H1 (cell line): Measurements from ENCODE around the gene OBSL1. TPM values are rescaled to one million over a fixed set of nuclear protein-coding genes. Genes with fewer than 3 reads are reported as not detected.

Experiments used
- CTCF ChIA-PET: fragments of 300-600 bp; sonication (Branson Sonifier 250); formaldehyde crosslinking; loops from one replicate; lab custom pipeline; 2021; ENCODE audit not compliant: partially characterized antibody; lab: Charles Lee
- POLR2A ChIA-PET: fragments of 300-600 bp; sonication (Branson Sonifier 250); formaldehyde crosslinking; loops from one replicate; lab custom pipeline; 2021; ENCODE audit warnings: inconsistent platforms; ENCODE audit not compliant: partially characterized antibody; lab: Charles Lee
- DNase-seq, 2 experiments: peaks; one replicate each; pipeline versions ENCODE4 v3.0.0 to v3.0.0-alpha.2; 2010 to 2022; ENCODE audit warnings: low spot score in 2 of 2, low read depth in 1 of 2, mixed read lengths in 1 of 2
- FAIRE-seq: peaks from 2 replicates; lab custom pipeline; 2011; peaks lifted over from hg19 to GRCh38; lab: Jason Lieb, UNC
- H2AFZ ChIP-seq: 2 replicates; pipeline ENCODE4 v1.8.1; 2012; ENCODE audit warnings: low read length, inconsistent platforms
- H2AK5ac ChIP-seq: 2 replicates; pipeline ENCODE4 v1.6.1; 2013; ENCODE audit warnings: low read depth, low read length
- H2BK120ac ChIP-seq: replicated peaks from 2 replicates; pipeline ENCODE3; 2013; ENCODE audit warnings: low read depth, low read length, inconsistent platforms
- H2BK12ac ChIP-seq: 2 replicates; pipeline ENCODE4 v1.6.1; 2013; ENCODE audit warnings: low read depth, low read length
- H2BK15ac ChIP-seq: 2 replicates; pipeline ENCODE4 v1.6.1; 2013; ENCODE audit warnings: low read length
- H2BK20ac ChIP-seq: 2 replicates; pipeline ENCODE4 v1.6.1; 2013; ENCODE audit warnings: low read length
- H2BK5ac ChIP-seq: 2 replicates; pipeline ENCODE4 v1.6.1; 2013; ENCODE audit warnings: low read depth, low read length
- H3K14ac ChIP-seq: 2 replicates; pipeline ENCODE4 v1.6.1; 2013; ENCODE audit warnings: inconsistent platforms; ENCODE audit not compliant: insufficient read length
- H3K18ac ChIP-seq: 2 replicates; pipeline ENCODE4 v1.6.1; 2013; ENCODE audit warnings: low read length; ENCODE audit errors: extremely low read depth
- H3K23ac ChIP-seq: 2 replicates; pipeline ENCODE4 v1.6.1; 2013; ENCODE audit warnings: inconsistent platforms; ENCODE audit not compliant: insufficient read length
- H3K23me2 ChIP-seq: 2 replicates; pipeline ENCODE4 v1.6.1; 2013; ENCODE audit warnings: low read depth, low read length
- H3K27ac ChIP-seq: 2 replicates; pipeline ENCODE4 v1.6.1; 2011; ENCODE audit warnings: low read depth, low read length, inconsistent platforms
- H3K27me3 ChIP-seq, 4 experiments: replicated peaks in 1 of 4; 1 replicate in 1 of 4; 2 replicates in 3 of 4; pipeline versions ENCODE4 v1.6.1 to v1.8.1; 2011 to 2013; ENCODE audit warnings: low read length in 3 of 4, mild to moderate bottlenecking in 3 of 4, inconsistent platforms in 2 of 4, mixed read lengths in 2 of 4, moderate library complexity in 1 of 4; ENCODE audit not compliant: control insufficient read depth in 3 of 4, insufficient read depth in 3 of 4; ENCODE audit errors: extremely low read depth in 1 of 4
- H3K36me3 ChIP-seq, 4 experiments: 2 replicates each; pipeline versions ENCODE4 v1.6.1 to v1.8.1; 2011 to 2013; ENCODE audit warnings: mild to moderate bottlenecking in 4 of 4, low read length in 3 of 4, moderate library complexity in 2 of 4, control low read depth in 1 of 4, inconsistent platforms in 1 of 4; ENCODE audit not compliant: insufficient read depth in 4 of 4, control insufficient read depth in 2 of 4
- H3K4ac ChIP-seq: replicated peaks from 2 replicates; pipeline ENCODE3; 2013; ENCODE audit warnings: low read length, low read depth, mixed read lengths, inconsistent platforms; ENCODE audit not compliant: insufficient read length
- H3K4me1 ChIP-seq, 4 experiments: replicated peaks in 1 of 4; 1 replicate in 1 of 4; 2 replicates in 3 of 4; pipeline versions ENCODE4 v1.6.1 to v1.8.1; 2011 to 2013; ENCODE audit warnings: low read length in 3 of 4, inconsistent platforms in 2 of 4, mixed read lengths in 1 of 4; ENCODE audit not compliant: insufficient read depth in 4 of 4, control insufficient read depth in 3 of 4
- H3K4me2 ChIP-seq, 2 experiments: 2 replicates each; pipeline versions ENCODE4 v1.6.1 to v1.8.1; 2011 to 2013; ENCODE audit warnings: low read depth in 2 of 2, low read length in 2 of 2, control low read depth in 1 of 2, inconsistent platforms in 1 of 2, mild to moderate bottlenecking in 1 of 2; ENCODE audit not compliant: insufficient read depth in 1 of 2
- H3K4me3 ChIP-seq, 4 experiments: fragments of 200-600, 300-600 bp in 1 of 4; sonication (generic), shearing (Covaris generic), sonication (Bioruptor Twin) in 1 of 4; 2 replicates each; pipeline versions ENCODE4 v1.5.1 to v1.8.1; 2011 to 2016; ENCODE audit warnings: low read length in 4 of 4, low read depth in 3 of 4, control low read depth in 2 of 4, inconsistent platforms in 2 of 4, mild to moderate bottlenecking in 2 of 4, mixed read lengths in 1 of 4, moderate library complexity in 1 of 4; ENCODE audit not compliant: insufficient read depth in 2 of 4; ENCODE audit errors: extremely low read depth in 1 of 4
- H3K56ac ChIP-seq: replicated peaks from 2 replicates; pipeline ENCODE3; 2013; ENCODE audit warnings: low read depth, mild to moderate bottlenecking, mixed read lengths, low read length, inconsistent platforms; ENCODE audit not compliant: insufficient read length
- H3K79me1 ChIP-seq: 2 replicates; pipeline ENCODE4 v1.6.1; 2013; ENCODE audit warnings: low read depth, low read length, control low read depth
- H3K79me2 ChIP-seq, 2 experiments: 2 replicates each; pipeline versions ENCODE4 v1.6.1 to v1.8.1; 2012 to 2013; ENCODE audit warnings: low read length in 2 of 2, mild to moderate bottlenecking in 2 of 2, inconsistent platforms in 1 of 2; ENCODE audit not compliant: insufficient read depth in 2 of 2, control insufficient read depth in 1 of 2
- H3K9ac ChIP-seq, 4 experiments: replicated peaks in 1 of 4; 1 replicate in 1 of 4; 2 replicates in 3 of 4; pipeline versions ENCODE4 v1.6.1 to v1.8.1; 2011 to 2013; ENCODE audit warnings: low read depth in 3 of 4, low read length in 3 of 4, control low read depth in 2 of 4, mild to moderate bottlenecking in 2 of 4, moderate library complexity in 2 of 4, inconsistent platforms in 1 of 4; ENCODE audit errors: extremely low read depth in 1 of 4
- H3K9me3 ChIP-seq, 2 experiments: 2 replicates each; pipeline versions ENCODE4 v1.6.1 to v1.8.1; 2012 to 2013; ENCODE audit warnings: mild to moderate bottlenecking in 2 of 2, moderate library complexity in 2 of 2, control low read depth in 1 of 2, inconsistent platforms in 1 of 2, low read depth in 1 of 2, low read length in 1 of 2, mixed read lengths in 1 of 2; ENCODE audit not compliant: insufficient read depth in 2 of 2
- H4K20me1 ChIP-seq, 2 experiments: replicated peaks in 1 of 2; 2 replicates each; pipeline versions ENCODE3 to v1.8.1; 2011 to 2013; ENCODE audit warnings: inconsistent platforms in 2 of 2, low read length in 2 of 2, mild to moderate bottlenecking in 1 of 2; ENCODE audit not compliant: insufficient read depth in 2 of 2, control insufficient read depth in 1 of 2
- H4K5ac ChIP-seq: 2 replicates; pipeline ENCODE4 v1.6.1; 2013; ENCODE audit warnings: low read length, low read depth, mixed read lengths, inconsistent platforms; ENCODE audit not compliant: insufficient read length
- H4K8ac ChIP-seq: 2 replicates; pipeline ENCODE4 v1.8.0; 2013; ENCODE audit warnings: mild to moderate bottlenecking, moderate library complexity, low read length, inconsistent platforms; ENCODE audit not compliant: insufficient read depth; ENCODE audit errors: extremely low read depth
- H4K91ac ChIP-seq: replicated peaks from 2 replicates; pipeline ENCODE3; 2013; ENCODE audit warnings: low read length, mixed read lengths, inconsistent platforms; ENCODE audit not compliant: insufficient read length
- CBX5 ChIP-seq: fragments of 300-800, 300-1000 bp; sonication (generic); IDR thresholded peaks from 2 replicates; pipeline ENCODE4 v1.7.1; 2016; ENCODE audit warnings: antibody characterized with exemption, low read length, low read depth
- CHD2 ChIP-seq: IDR thresholded peaks from 2 replicates; pipeline ENCODE4 v1.6.1; 2012; ENCODE audit warnings: low read length, improper control_type of control experiment
- CREB1 ChIP-seq: IDR thresholded peaks from 2 replicates; pipeline ENCODE4 v1.6.1; 2012; ENCODE audit warnings: inconsistent platforms
- MAFK ChIP-seq: IDR thresholded peaks from 2 replicates; pipeline ENCODE4 v1.6.1; 2012; ENCODE audit warnings: low read depth, mild to moderate bottlenecking, improper control_type of control experiment, low read length
- POLR2AphosphoS5 ChIP-seq: IDR thresholded peaks from 2 replicates; pipeline ENCODE4 v1.6.1; 2011; ENCODE audit warnings: low read depth, low read length
- RNF2 ChIP-seq: fragments of 200-900, 300-1000 bp; sonication (generic); IDR thresholded peaks from 2 replicates; pipeline ENCODE4 v1.7.1; 2016; ENCODE audit warnings: borderline replicate concordance, low read depth, mild to moderate bottlenecking, antibody characterized with exemption, low read length; ENCODE audit not compliant: poor library complexity, severe bottlenecking; ENCODE audit errors: missing control alignments
- SIRT6 ChIP-seq: IDR thresholded peaks from one replicate; pipeline ENCODE4 v1.7.1; 2012; ENCODE audit warnings: low read length, inconsistent platforms
- TCF12 ChIP-seq: IDR thresholded peaks from 2 replicates; pipeline ENCODE4 v1.6.1; 2011; ENCODE audit warnings: low read depth, mild to moderate bottlenecking, low read length
- WGBS, 2 experiments: shearing (Covaris generic) in 1 of 2; methylation state at CpG; one replicate each; pipeline versions ENCODE4 v1.1.6 to v1.1.7; 2013 to 2015; ENCODE audit warnings: low lambda C conversion rate in 2 of 2, mixed read lengths in 2 of 2, inconsistent platforms in 1 of 2, low coverage in 1 of 2, missing lambda C conversion rate in 1 of 2; ENCODE audit not compliant: insufficient replicate concordance in 2 of 2, insufficient coverage in 1 of 2, insufficient read length in 1 of 2; ENCODE audit errors: extremely low coverage in 1 of 2, missing lambda C conversion rate in 1 of 2; 5-methylcytosine and 5-hydroxymethylcytosine counted together
- polyA plus RNA-seq, 7 experiments: library from polyadenylated mRNA; depleted of rRNA in 3 of 7; stranded (reverse) in 5 of 7; unstranded in 2 of 7; fragments of >200 nt in 5 of 7; fragments of 200-250 nt in 2 of 7; gene quantifications; 1 replicate in 5 of 7; 2 replicates in 1 of 7; 4 replicates in 1 of 7; pipeline versions ENCODE4 v1.2.1 to v1.2.3, GENCODE V29; 2011 to 2013; ENCODE audit warnings: missing spikeins in 2 of 7, mixed read lengths in 2 of 7
- total RNA-seq: library from RNA; stranded (reverse); fragmentation: NEBNext Ultra II Directional; extraction: Animal tissue kit (Norgen Biotek cat#: 25700); gene quantifications from 2 replicates; pipeline ENCODE4 v1.2.1, GENCODE V29; 2021
- TF ChIP-seq, protein P1 (sequence below): IDR thresholded peaks from 2 replicates; pipeline ENCODE4 v1.6.1; 2011; ENCODE audit warnings: low read length, improper control_type of control experiment

The OBSL1 gene
- total and polyA plus RNA-seq, 2 of the 8 experiments (the other 6 are each of a cell fraction or from before 2014, with no cell fraction given), result 116 to 127 TPM

DNA sequence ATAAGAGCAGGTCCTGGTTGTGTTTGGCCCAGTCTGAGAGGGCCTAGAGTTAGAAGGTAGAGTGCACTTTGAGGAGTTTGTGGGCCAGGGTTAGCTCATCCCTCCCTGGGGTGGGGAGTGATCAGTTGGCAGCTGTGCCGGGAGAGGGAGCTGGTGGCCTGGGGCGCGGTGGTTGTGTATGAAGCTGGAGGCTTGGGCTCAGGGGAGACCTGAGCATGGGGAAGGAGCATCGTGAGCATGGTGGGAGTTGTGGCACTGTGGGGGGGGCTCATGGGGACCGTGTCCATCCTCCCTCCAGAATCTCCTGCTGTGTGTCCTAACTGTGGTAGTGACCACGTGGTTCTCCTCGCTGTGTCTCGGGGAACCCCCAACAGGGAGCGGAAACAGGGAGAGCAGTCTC is 40.0 kb upstream of the OBSL1 start:
- peaks cover 0 to 3% of the 10 kb centered on the region in 2 experiments for H4K20me1 ChIP-seq
- FAIRE-seq (no peak), DNase-seq (no peak)
- H4K91ac ChIP-seq, result no peak overlapping the region
- CTCF ChIA-PET, result interaction anchor here (1.2 to 18.7 kb wide), 6 partner anchors 8 to 88 kb away, joined by 3 to 356 read pairs (median 6); partner anchors contain the start of gene SLC4A3
- H2BK5ac ChIP-seq, result no peak overlapping the region; the same call in 1 of the 2 replicates
- no peak overlapping the region for H3K4me3 ChIP-seq
- POLR2A ChIA-PET, result interaction anchor here (0.7 to 2.1 kb wide), 7 partner anchors 8 to 58 kb away, joined by 3 to 6 read pairs (median 3); partner anchors contain the start of genes INHA and OBSL1
- H2BK120ac ChIP-seq, result no peak overlapping the region
- no peak overlapping the region for H3K4ac ChIP-seq
- no peaks in the 10 kb centered on the region for H3K79me2 ChIP-seq
- H3K9ac ChIP-seq, result no peak overlapping the region
- no peak overlapping the region for H2BK20ac ChIP-seq
- H4K8ac ChIP-seq, result peak overlapping the region; percentile 51; the same call in 1 of the 2 replicates
- H3K9me3 ChIP-seq, result no peaks in the 10 kb centered on the region
- 97% methylated on average over 9 of the region's 9 CpGs; no CpG with 5 or more reads in 1 of the 2 experiments for WGBS, 2 experiments
- H3K23ac ChIP-seq, result no peak overlapping the region
- H3K4me2 ChIP-seq, result no peak overlapping the region
- H2AK5ac ChIP-seq, result no peak overlapping the region
- no peak overlapping the region for H2BK12ac ChIP-seq
- H4K5ac ChIP-seq, result no peak overlapping the region
- H3K56ac ChIP-seq, result no peak overlapping the region
- H3K14ac ChIP-seq, result no peak overlapping the region
- no peak overlapping the region for H2BK15ac ChIP-seq
- no peaks in the 10 kb centered on the region for H3K27me3 ChIP-seq
- no peak overlapping the region for H3K18ac ChIP-seq
- no peaks in the 10 kb centered on the region; the same call in 1 of the 2 replicates for H3K79me1 ChIP-seq
- H2AFZ ChIP-seq, result no peak overlapping the region
- H3K36me3 ChIP-seq, result peaks cover 0 to 6% (median 2%) of the 10 kb centered on the region in 4 experiments; a peak in 5 of 8 replicates
- no peak overlapping the region for H3K27ac ChIP-seq
- no peaks in the 10 kb centered on the region; a peak in 1 of 7 replicates for H3K4me1 ChIP-seq
- no peaks in the 10 kb centered on the region for H3K23me2 ChIP-seq
- TF ChIP-seq RNF2, result no peak
- TF ChIP-seq MAFK, result no peak
- TF ChIP-seq CREB1, result no peak
- TF ChIP-seq CHD2, result no peak
- TF ChIP-seq CBX5, result no peak
- no peak for TF ChIP-seq POLR2AphosphoS5
- no peak for TF ChIP-seq SIRT6
- TF ChIP-seq, protein P1, sequence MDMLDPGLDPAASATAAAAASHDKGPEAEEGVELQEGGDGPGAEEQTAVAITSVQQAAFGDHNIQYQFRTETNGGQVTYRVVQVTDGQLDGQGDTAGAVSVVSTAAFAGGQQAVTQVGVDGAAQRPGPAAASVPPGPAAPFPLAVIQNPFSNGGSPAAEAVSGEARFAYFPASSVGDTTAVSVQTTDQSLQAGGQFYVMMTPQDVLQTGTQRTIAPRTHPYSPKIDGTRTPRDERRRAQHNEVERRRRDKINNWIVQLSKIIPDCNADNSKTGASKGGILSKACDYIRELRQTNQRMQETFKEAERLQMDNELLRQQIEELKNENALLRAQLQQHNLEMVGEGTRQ, result no peak
- no peak for TF ChIP-seq TCF12
